ENCODE results near the gene PCDHB2. TPM values are rescaled to one million over a fixed set of nuclear protein-coding genes. Genes with fewer than 3 reads are reported as not detected.
"Not testable (repeated sequence)": the region's sequence is repeated elsewhere in the genome, so short reads cannot be mapped to it uniquely, and the experiment has no call there.

PCDHB2 gene
- 3.3 TPM for polyA plus RNA-seq (2013, experiment 1 of 2; ENCODE audit: insufficient read length)
- polyA plus RNA-seq (2013, experiment 2 of 2; ENCODE audit: insufficient read length), result 3.1 TPM

- peak; percentile 62 for DNase-seq
Measured at GRCh38 chr5:141094481-141095262, at the start of gene PCDHB2. PCDHB2 (plus strand) TSS chr5:141094615; CDS start chr5:141094791, 176 bp downstream.

DNA sequence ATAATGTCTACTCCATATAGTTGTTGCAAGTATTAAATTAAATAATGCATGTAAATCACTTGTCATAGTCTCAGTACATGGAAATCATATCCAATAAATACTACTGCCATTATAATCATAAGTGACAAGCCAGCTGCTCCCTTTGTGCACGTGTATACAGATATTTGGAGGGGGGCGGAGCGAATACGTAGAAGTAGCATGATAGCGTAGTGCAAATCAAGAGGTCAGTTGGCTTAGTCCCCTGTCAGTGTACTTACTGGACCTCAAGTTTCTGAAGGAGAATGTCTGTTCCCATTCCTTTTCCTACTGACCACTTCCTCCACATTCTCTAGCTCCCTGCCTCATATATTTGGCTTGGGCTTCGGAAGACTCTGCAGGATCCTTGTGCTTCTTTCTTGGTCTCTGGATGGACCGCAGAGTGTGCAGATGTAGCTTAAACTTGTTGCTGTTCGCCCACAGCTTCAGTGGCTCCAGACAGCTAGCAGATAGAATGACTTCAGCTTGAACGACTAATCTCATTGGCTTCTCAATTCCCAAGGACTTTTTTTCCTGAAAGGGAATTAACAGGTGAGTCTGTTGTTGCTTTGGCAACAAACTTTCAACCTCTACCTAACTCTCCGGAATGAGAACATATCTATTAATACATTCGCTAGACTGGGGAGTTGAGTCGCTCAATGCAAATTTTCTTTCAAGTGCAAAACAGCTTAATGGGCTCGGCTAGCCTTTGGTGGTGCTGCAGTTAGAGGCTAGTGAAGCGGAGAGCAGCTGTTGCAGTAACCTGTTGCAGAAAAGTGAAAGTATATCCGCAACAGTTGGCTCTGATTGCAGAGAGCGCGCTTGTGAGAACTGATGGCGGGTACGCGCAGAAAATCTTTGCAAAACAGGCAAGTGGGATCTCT, 43.5 kb upstream of the PCDHB2 start, which contains the start of gene PCDHB1:
PCDHB1 (plus strand) TSS at position 753 of the 899 bp plus-strand sequence; CDS start at position 850, 97 bp downstream.
- no peak for DNase-seq

DNA sequence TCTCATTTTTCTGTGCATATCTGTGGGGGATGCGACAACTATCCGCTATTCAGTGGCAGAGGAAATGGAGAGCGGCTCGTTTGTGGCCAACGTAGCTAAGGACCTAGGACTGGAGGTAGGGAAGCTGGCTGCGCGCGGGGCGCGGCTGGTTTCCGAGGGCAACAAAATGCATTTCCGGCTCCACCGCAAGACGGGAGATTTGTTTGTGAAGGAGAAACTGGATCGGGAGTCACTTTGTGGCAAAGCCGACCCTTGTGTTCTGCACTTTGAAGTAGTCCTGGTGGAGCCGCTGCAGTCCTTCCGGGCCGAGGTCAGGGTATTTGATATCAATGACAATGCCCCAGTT, 42.9 kb upstream of the PCDHB2 start:
- no peak for DNase-seq

DNA sequence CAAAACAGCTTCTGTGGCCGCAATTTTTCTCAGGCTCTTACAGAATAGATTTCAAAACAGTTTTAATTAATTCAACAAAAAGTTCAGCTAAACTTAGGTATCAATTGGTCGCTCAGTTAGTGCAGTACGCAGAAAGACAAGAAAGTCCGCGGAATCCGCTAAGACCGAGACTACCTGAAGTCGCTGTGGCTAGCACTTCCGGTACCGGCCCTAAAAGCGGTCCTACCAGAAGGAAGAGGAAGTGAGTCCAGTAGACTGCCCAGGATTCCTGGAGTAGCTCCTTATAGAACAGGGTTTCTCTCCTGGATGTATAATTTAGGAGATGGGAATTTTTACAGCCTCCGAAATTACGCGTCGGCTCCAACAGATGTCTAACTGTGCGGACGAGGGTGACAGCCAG, 16.6 kb upstream of the PCDHB2 start:
- DNase-seq, result no peak

GRCh38 chr5:141082228-141082627, 12.2 kb upstream of the PCDHB2 start:
- no peak for DNase-seq

GRCh38 chr5:141084487-141084989, 9.9 kb upstream of the PCDHB2 start:
- peak; percentile 24 for DNase-seq

- DNase-seq, result no peak
Measured at GRCh38 chr5:141095263-141095641, 837 bp downstream of the PCDHB2 start.

GRCh38 chr5:141096181-141096580, 1.8 kb downstream of the PCDHB2 start:
- not testable (repeated sequence) for DNase-seq

- not testable (repeated sequence) for DNase-seq
Measured at GRCh38 chr5:141096586-141096985, 2.2 kb downstream of the PCDHB2 start.

DNA sequence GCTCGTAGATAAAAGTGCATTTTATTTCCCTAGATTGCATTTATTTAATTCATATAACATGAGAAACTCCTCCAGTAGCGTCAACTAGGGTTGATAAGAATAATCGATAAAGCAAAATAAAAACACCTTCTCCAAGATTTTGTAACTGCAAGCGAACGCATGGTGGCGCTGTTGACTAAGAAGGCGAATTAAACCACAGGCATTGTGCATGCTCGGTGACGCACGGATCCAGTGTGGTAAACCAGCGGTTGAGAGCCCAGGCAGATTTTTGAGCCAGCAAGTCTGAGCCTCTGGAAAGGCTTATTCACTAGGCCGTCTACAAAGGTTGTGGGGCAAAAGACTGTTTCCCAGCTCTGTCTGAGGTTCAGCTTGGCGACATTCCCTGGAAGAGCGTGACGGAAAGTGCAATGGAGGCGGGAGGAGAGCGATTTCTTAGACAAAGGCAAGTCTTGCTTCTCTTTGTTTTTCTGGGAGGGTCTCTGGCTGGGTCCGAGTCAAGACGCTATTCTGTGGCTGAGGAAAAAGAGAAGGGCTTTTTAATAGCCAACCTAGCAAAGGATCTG, 5.9 kb downstream of the PCDHB2 start, which contains the start of gene PCDHB3:
PCDHB3 (plus strand) TSS at position 231 of the 563 bp plus-strand sequence; CDS start at position 408, 177 bp downstream.
- DNase-seq, result peak; percentile 24

DNA sequence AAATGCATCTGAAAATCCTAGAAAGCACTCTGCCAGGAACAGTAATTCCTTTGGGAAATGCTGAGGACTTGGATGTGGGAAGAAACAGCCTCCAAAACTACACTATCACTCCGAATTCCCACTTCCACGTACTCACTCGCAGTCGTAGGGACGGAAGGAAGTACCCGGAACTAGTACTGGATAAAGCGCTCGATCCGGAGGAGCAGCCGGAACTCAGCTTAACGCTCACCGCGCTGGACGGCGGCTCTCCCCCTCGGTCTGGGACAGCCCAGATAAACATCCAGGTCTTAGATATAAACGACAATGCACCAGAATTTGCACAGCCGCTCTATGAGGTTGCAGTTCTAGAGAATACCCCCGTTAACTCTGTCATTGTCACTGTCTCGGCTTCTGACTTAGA, 6.6 kb downstream of the PCDHB2 start:
- DNase-seq, result no peak

DNA sequence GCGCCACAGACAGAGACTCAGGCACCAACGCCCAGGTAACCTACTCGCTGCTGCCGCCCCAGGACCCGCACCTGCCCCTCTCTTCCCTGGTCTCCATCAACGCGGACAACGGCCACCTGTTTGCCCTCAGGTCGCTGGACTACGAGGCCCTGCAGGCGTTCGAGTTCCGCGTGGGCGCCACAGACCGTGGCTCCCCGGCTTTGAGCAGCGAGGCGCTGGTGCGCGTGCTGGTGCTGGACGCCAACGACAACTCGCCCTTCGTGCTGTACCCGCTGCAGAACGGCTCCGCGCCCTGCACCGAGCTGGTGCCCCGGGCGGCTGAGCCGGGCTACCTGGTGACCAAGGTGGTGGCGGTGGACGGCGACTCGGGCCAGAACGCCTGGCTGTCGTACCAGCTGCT, 7.7 kb downstream of the PCDHB2 start:
- DNase-seq, result not testable (repeated sequence)

GRCh38 chr5:141102471-141102870, 8.1 kb downstream of the PCDHB2 start:
- not testable (repeated sequence) for DNase-seq

DNA sequence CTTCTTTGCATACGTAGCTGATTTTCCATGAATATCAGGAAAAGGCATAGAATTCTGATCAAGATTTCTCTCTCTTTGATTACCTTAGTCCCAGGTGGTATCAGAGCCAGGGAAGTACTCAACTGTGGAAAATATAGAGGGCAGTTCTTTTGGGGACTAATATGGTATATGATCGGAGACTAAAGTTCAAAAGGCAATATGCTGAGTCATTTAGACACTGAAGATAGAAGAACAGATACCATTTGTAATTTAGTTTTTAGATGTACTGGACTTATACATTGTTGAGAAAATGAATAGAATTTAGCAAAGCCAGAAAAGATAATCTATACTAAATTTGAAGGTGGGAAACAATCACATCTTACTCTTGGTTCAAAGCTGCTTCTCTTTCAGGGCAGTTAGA, 10.9 kb downstream of the PCDHB2 start:
- DNase-seq, result no peak

GRCh38 chr5:141119250-141119649, 24.8 kb downstream of the PCDHB2 start:
- DNase-seq, result no peak

- no peak for DNase-seq
Measured at GRCh38 chr5:141121563-141121962, 27.1 kb downstream of the PCDHB2 start, which contains the start of gene PCDHB4. PCDHB4 (plus strand) TSS chr5:141121818; CDS start chr5:141121999, 181 bp downstream.

DNA sequence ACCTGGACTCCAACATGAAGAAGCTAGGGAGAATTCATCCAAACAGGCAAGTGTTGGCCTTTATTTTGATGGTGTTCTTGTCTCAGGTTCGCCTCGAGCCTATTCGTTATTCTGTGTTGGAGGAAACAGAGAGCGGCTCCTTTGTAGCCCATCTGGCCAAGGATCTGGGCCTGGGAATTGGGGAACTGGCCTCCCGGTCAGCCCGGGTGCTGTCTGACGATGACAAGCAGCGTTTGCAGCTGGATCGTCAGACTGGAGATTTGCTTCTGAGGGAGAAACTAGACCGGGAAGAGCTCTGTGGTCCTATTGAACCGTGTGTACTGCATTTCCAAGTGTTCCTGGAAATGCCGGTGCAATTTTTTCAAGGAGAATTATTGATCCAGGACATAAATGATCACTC, 27.6 kb downstream of the PCDHB2 start:
- no peak for DNase-seq

- DNase-seq, result not testable (repeated sequence)
Measured at GRCh38 chr5:141123396-141124135, 29.2 kb downstream of the PCDHB2 start.

GRCh38 chr5:141127305-141127704, 32.9 kb downstream of the PCDHB2 start:
- DNase-seq, result no peak

DNA sequence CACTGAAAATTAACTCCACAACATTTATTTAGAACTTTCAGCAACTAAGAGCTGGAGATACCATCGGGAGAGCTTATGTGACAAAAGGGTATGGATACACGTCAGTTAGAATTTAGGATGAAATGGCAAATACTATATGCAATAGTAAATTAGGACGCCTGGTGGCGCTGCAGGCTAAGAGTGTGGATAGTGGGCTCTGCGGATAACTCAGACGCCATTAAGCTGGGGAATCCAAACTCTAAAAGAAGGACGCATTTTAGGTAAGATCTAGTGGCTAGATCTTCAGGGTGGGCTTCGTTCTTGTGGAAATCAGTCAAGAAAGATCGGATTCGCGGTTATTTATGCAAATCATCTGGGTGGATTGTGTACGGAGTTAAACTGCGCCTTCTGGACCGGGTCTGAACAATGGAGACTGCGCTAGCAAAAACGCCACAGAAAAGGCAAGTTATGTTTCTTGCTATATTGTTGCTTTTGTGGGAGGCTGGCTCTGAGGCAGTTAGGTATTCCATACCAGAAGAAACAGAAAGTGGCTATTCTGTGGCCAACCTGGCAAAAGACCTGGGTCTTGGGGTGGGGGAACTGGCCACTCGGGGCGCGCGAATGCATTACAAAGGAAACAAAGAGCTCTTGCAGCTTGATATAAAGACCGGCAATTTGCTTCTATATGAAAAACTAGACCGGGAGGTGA, 40.8 kb downstream of the PCDHB2 start, which contains the start of gene PCDHB5:
PCDHB5 (plus strand) TSS at position 177 of the 688 bp plus-strand sequence; CDS start at position 406, 229 bp downstream.
- DNase-seq, result peak; percentile 3

DNA sequence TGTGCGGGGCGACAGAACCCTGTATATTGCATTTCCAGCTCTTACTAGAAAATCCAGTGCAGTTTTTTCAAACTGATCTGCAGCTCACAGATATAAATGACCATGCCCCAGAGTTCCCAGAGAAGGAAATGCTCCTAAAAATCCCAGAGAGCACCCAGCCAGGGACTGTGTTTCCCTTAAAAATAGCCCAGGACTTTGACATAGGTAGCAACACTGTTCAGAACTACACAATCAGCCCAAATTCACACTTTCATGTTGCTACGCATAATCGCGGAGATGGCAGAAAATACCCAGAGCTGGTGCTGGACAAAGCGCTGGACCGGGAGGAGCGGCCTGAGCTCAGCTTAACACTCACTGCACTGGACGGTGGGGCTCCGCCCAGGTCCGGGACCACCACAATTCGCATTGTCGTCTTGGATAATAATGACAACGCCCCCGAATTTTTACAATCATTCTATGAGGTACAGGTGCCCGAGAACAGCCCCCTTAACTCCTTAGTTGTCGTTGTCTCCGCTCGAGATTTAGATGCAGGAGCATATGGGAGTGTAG, 41.4 kb downstream of the PCDHB2 start:
- no peak for DNase-seq
